IMR-90 (cell line): Measurements from ENCODE around the gene TCEAL6.
A peak's percentile ranks its signal among the peaks of the same experiment; 100 is the strongest.
"Not testable (repeated sequence)": the region's sequence is repeated elsewhere in the genome, so short reads cannot be mapped to it uniquely, and the experiment has no call there.

ENCODE experiments used
- BHLHE40 ChIP-seq: fragments of 150-350 bp; IDR thresholded peaks from 2 replicates; pipeline ENCODE4 v1.6.1; 2016; ENCODE audit warnings: mild to moderate bottlenecking, low read depth, low read length
- CEBPB ChIP-seq: IDR thresholded peaks from 2 replicates; pipeline ENCODE4 v1.6.1; 2012; ENCODE audit warnings: low read depth, low read length, improper control_type of control experiment
- FOS ChIP-seq: fragments of 150-350 bp; IDR thresholded peaks from 2 replicates; pipeline ENCODE4 v1.6.1; 2016; ENCODE audit warnings: low read depth, low read length
- MAFK ChIP-seq: IDR thresholded peaks from 2 replicates; pipeline ENCODE4 v1.6.1; 2012; ENCODE audit warnings: low read depth, low read length, improper control_type of control experiment
- MXI1 ChIP-seq: IDR thresholded peaks from 2 replicates; pipeline ENCODE4 v1.6.1; 2012; ENCODE audit warnings: low read depth, mild to moderate bottlenecking, low read length, moderate library complexity, borderline replicate concordance
- POLR2A ChIP-seq: IDR thresholded peaks from 2 replicates; pipeline ENCODE4 v1.6.1; 2012; ENCODE audit warnings: mild to moderate bottlenecking, low read depth, low read length
- RAD21 ChIP-seq: IDR thresholded peaks from 2 replicates; pipeline ENCODE4 v1.6.1; 2012; ENCODE audit warnings: low read length, improper control_type of control experiment
- RFX5 ChIP-seq: IDR thresholded peaks from 2 replicates; pipeline ENCODE4 v1.8.0; 2012; ENCODE audit warnings: low read depth, mild to moderate bottlenecking, low read length, moderate library complexity
- SMC3 ChIP-seq: fragments of 150-350 bp; IDR thresholded peaks from 2 replicates; pipeline ENCODE4 v1.6.1; 2016; ENCODE audit warnings: low read depth, mild to moderate bottlenecking, antibody characterized with exemption, low read length, moderate library complexity
- TF ChIP-seq, protein P1 (sequence below): conservative IDR thresholded peaks from 2 replicates; pipeline ENCODE4 v1.5.1; 2012; ENCODE audit warnings: mild to moderate bottlenecking, low read depth, low read length, improper control_type of control experiment
- TF ChIP-seq, protein P2 (sequence below): fragments of 150-350 bp; IDR thresholded peaks from 2 replicates; pipeline ENCODE4 v1.6.1; 2017; ENCODE audit warnings: mild to moderate bottlenecking, antibody characterized with exemption, low read length, low read depth

DNA sequence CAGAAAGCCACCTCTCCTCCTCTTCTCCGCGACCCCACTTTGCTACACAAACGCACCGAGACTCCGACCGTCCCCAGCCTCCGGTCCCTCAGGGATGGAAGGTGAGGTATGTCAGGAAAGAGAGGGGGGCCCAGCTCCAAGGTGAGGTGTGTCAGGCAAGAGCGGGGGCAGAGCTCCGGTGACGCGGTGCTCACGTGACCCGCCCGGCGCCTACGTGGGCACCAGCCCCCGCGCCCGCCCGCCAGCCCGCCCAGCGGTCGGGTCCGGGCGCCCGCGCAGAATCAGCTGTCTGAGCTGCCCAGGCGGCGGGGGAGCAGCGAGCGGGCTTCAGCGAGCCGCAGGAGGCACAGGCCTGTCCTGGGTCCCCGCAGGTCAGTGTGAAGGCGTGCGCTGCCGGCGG is 16.8 kb downstream of the TCEAL6 start, which contains the start of gene TCEAL2:
- not testable (repeated sequence) for TF ChIP-seq POLR2A, SMC3, RAD21, FOS, RFX5, MXI1, CEBPB, MAFK, BHLHE40
- TF ChIP-seq, protein P1, sequence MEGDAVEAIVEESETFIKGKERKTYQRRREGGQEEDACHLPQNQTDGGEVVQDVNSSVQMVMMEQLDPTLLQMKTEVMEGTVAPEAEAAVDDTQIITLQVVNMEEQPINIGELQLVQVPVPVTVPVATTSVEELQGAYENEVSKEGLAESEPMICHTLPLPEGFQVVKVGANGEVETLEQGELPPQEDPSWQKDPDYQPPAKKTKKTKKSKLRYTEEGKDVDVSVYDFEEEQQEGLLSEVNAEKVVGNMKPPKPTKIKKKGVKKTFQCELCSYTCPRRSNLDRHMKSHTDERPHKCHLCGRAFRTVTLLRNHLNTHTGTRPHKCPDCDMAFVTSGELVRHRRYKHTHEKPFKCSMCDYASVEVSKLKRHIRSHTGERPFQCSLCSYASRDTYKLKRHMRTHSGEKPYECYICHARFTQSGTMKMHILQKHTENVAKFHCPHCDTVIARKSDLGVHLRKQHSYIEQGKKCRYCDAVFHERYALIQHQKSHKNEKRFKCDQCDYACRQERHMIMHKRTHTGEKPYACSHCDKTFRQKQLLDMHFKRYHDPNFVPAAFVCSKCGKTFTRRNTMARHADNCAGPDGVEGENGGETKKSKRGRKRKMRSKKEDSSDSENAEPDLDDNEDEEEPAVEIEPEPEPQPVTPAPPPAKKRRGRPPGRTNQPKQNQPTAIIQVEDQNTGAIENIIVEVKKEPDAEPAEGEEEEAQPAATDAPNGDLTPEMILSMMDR = not testable (repeated sequence)
- TF ChIP-seq, protein P2, sequence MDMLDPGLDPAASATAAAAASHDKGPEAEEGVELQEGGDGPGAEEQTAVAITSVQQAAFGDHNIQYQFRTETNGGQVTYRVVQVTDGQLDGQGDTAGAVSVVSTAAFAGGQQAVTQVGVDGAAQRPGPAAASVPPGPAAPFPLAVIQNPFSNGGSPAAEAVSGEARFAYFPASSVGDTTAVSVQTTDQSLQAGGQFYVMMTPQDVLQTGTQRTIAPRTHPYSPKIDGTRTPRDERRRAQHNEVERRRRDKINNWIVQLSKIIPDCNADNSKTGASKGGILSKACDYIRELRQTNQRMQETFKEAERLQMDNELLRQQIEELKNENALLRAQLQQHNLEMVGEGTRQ = peak; percentile 30; the same call in 1 of the 2 replicates
